GM10248 (cell line): ENCODE results near the gene SLIT3.

Experiments used
- CTCF ChIA-PET: fragments of 300-600 bp; sonication (Branson Sonifier 250); formaldehyde crosslinking; extraction: SDS; loops from one replicate; lab custom pipeline; 2021; ENCODE audit warnings: antibody characterized with exemption; lab: Yijun Ruan, JAX
- POLR2A ChIA-PET: fragments of 350-650 bp; sonication (Branson Sonifier 250); formaldehyde crosslinking; extraction: SDS; loops from one replicate; lab custom pipeline; 2020; ENCODE audit warnings: antibody characterized with exemption; lab: Yijun Ruan, JAX
- DNase-seq: peaks from one replicate; pipeline ENCODE4 v3.0.0; 2012; ENCODE audit errors: extremely low spot score
- CTCF ChIP-seq: IDR thresholded peaks from 2 replicates; pipeline ENCODE4 v1.5.1; 2012; ENCODE audit warnings: mild to moderate bottlenecking, low read depth; ENCODE audit errors: extremely low read depth, missing control alignments, control extremely low read depth

SLIT3 gene

GRCh38 chr5:169151051-169151805 lies 149.7 kb downstream of the SLIT3 start:
- CTCF ChIA-PET = no interaction called here
- TF ChIP-seq CTCF = no peak
- POLR2A ChIA-PET = no interaction called here
- no peak for DNase-seq

GRCh38 chr5:169150108-169150507 lies 150.8 kb downstream of the SLIT3 start:
- DNase-seq = no peak
- CTCF ChIA-PET = no interaction called here
- POLR2A ChIA-PET = no interaction called here
- no peak for TF ChIP-seq CTCF

- CTCF ChIA-PET = interaction anchor here (1.2 kb wide), 1 partner anchor 162 kb away, joined by 3 read pairs; no protein-coding TSS in a partner anchor
- DNase-seq = no peak
- TF ChIP-seq CTCF = no peak
- POLR2A ChIA-PET = no interaction called here
Measured at GRCh38 chr5:169149317-169149716, 151.6 kb downstream of the SLIT3 start.

GRCh38 chr5:169148138-169148740 lies 152.7 kb downstream of the SLIT3 start:
- TF ChIP-seq CTCF = no peak
- ChIA-PET CTCF (interaction anchor here (1.2 kb wide), 1 partner anchor 161 kb away, joined by 3 read pairs; no protein-coding TSS in a partner anchor), POLR2A (no interaction called here)
- no peak for DNase-seq

GRCh38 chr5:169147534-169147933 lies 153.4 kb downstream of the SLIT3 start:
- no peak for DNase-seq
- POLR2A ChIA-PET = no interaction called here
- CTCF ChIA-PET = no interaction called here
- no peak for TF ChIP-seq CTCF

- no peak for TF ChIP-seq CTCF
- ChIA-PET CTCF (no interaction called here), POLR2A (no interaction called here)
- DNase-seq = no peak
Measured at GRCh38 chr5:169146158-169146557, 154.8 kb downstream of the SLIT3 start.
